ENCODE results near the gene TEKT2.

Gene TEKT2

DNA sequence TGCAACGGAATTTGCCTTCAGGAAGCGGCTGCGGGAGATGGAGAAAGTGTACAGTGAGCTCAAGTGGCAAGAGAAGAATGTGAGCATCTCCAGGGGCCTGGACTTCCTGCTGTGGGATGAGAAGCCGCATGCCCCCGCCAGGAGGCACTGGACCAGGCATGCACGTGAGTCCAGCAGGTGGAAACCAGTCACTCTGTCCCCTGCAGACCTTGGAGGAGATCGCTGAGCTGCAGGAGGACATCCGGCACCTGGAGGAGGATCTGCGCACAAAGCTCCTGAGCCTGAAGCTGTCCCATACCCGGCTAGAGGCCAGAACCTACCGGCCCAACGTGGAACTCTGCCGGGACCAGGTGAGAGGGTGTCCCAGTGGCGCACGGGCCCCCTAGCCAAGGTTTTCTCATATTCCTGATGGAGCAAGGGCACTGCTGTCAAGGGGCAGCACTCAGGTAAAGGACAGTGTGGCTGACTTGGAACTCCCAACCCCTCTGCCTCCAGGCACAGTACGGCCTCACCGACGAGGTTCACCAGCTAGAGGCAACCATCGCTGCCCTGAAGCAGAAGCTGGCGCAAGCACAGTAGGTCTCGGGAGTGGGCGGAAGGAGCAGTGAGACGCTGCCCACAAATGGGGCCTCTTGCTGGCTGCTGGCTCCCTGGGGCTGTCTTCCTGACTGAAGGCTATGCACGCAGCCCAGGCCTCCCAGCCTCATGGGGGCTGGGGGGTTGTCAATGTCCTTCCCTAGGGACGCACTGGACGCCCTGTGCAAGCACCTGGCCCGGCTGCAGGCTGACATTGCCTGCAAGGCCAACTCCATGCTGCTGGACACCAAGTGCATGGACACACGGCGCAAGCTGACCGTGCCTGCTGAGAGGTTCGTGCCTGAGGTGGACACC, 3.6 kb downstream of the TEKT2 start:
- no peak for FAIRE-seq

GRCh38 chr1:36088265-36088576, 4.3 kb downstream of the TEKT2 start:
- FAIRE-seq: no peak

GRCh38 chr1:36088577-36089392, 4.9 kb downstream of the TEKT2 start, which contains the start of gene ADPRS:
ADPRS (plus strand) TSS chr1:36088892; CDS start chr1:36088905, 13 bp downstream.
- no peak for FAIRE-seq

GRCh38 chr1:36089393-36090121, 5.7 kb downstream of the TEKT2 start:
- FAIRE-seq: no peak

- FAIRE-seq: no peak
Observed at GRCh38 chr1:36091141-36091540, 7.2 kb downstream of the TEKT2 start.

DNA sequence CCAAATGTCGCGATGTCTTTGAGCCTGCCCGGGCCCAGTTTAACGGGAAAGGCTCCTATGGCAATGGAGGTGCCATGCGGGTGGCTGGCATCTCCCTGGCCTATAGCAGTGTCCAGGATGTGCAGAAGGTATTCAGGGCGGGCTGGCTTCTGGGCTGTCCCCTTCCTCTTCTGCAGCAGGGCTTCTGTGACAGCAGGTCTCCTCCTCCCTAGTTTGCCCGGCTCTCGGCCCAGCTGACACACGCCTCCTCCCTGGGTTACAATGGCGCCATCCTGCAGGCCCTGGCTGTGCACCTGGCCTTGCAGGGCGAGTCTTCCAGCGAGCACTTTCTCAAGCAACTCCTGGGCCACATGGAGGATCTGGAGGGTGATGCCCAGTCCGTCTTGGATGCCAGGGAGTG, 7.8 kb downstream of the TEKT2 start:
- no peak for FAIRE-seq

DNA sequence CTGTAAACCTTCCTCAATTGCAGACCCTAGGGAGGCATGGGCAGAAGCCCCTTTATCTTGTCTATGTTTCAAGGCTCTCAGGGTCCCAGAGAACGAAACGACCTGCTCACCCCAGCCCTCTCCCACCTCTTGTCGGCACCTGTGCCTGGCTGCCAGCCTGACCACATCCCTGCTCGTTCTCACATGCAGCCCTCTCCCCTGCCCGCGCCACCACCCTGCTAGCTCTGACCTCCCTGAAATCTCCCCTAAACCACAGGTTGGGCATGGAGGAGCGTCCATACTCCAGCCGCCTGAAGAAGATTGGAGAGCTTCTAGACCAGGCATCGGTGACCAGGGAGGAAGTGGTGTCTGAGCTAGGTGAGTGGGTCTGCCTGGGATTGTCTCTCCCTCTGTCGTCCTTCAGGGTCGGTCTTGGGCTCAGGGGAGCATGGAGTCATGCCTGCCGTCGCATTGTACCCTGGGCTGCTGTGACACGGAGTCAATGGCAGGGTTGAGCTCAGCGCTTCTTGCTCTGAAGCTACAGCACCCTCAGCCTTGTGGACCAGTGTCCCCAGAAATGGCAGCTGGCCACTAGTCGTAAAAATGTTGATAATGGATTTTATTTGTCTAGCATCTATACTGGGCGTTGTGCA, 8.4 kb downstream of the TEKT2 start:
- no peak for FAIRE-seq

GRCh38 chr1:36092798-36093185, 8.9 kb downstream of the TEKT2 start:
- no peak for FAIRE-seq

GRCh38 chr1:36093226-36093625, 9.3 kb downstream of the TEKT2 start:
- FAIRE-seq: no peak

- FAIRE-seq: no peak
Observed at GRCh38 chr1:36093929-36094328, 10.0 kb downstream of the TEKT2 start.

- no peak for FAIRE-seq
Observed at GRCh38 chr1:36094621-36095061, 10.7 kb downstream of the TEKT2 start.

DNA sequence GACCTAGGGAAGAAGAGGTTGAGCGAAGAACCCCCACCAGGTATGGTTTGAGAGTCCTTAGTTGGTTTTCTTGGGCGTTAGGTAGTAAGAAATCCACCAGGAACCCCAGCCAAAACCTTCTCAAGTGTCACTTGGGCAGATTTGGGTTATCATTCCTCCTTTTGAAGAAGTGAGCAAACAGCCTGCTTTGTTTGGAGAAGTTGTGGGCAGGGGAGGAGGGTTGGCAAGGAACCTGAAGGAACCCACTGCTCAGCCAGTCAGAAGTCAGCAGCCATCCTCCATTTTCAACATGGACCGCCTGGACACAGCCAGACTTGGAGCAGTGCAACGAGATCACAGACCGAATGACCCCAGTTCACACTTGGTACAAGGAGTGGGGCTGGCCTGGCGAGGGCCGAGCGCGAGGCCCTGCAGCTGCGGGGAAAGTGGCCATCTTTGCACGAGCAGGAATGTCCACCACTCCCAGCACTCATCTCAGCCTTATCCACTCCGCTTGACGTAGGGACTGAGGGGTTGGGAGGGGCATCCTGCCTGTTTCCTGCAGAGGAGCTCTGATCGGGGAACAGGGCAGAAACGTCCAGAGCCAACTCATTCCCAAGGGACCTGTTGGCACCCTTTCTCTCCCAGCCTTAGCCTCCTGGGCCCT, 12.0 kb downstream of the TEKT2 start:
- no peak for FAIRE-seq

DNA sequence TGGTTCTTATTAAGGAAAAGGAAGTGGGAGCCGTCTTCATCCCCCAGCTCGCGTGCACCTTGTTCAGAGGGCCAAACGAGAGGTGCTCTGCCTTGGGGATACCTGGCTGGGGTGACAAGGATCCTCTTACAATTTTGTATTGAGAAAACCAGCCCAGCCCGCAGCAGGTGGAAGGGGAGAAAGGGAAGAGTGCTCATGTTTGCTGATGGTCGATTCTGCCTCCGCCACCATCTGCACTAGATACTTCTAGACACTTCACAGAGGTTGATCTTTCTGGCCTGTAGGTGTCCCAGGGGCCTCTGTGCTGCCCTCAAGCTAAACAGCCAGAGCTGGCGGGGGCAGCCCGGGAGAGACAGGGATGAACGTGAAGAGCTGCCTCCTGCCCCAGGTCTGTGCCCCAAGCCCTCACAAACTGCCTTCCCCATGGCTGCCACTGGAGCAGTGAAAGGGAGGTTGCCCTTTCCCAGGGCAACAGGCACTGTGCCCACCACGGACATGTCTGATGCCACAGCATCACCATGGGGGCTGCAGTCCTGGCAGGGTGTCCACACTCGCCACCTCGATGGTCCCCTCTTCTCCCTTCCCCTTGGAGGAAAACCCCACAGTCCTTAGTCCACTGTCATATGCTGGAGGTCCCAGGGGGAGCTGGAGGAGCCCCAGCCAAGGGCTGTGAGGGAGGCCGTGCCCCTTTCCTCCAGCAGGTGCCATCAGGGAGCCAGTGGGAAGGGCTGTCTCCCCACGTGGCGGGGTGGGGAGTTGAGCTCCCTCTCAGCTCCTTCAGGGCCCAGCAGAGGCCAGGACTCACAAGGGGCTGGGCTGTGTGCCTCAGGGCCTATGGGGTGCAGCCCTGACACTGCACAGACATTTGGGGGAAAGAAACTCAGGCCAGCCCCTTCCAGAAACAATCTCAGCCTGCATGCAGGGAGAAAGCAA, 12.9 kb downstream of the TEKT2 start:
- no peak for FAIRE-seq

- no peak for FAIRE-seq
Observed at GRCh38 chr1:36097693-36098585, 14.0 kb downstream of the TEKT2 start.

DNA sequence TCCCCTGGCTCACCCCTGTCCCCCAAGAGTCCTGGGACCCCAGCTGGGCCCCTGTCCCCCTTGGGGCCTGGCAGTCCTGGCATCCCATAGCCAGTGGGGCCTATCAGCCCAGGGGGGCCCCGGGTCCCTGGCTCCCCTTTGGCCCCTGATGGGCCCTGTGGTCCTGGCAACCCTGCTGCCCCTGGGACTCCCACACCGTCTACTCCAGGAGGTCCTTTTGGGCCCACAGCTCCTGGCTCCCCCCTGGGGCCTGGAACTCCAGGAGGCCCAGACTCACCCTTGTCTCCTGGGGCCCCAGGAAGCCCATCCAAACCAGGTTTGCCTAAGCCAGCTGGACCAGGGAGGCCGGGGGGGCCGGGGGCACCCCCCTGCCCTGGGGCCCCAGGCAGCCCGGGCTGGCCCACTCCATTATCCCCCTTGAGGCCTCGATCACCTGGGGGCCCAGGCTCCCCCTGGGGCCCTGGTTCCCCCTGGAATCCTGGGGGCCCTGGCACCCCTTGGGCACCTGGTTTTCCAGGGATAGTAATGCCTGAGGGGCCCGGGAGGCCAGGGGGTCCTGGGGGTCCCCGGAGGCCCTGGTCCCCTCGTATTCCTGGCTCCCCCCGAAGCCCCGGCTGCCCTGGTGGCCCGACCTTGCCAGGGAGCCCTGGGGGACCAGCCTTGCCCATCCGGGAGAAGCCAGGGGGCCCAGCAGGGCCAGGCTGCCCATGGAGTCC, 14.9 kb downstream of the TEKT2 start:
- no peak for FAIRE-seq

GRCh38 chr1:36099681-36100341, 15.9 kb downstream of the TEKT2 start:
- no peak for FAIRE-seq

- FAIRE-seq: no peak
Observed at GRCh38 chr1:36100376-36100775, 16.5 kb downstream of the TEKT2 start.

DNA sequence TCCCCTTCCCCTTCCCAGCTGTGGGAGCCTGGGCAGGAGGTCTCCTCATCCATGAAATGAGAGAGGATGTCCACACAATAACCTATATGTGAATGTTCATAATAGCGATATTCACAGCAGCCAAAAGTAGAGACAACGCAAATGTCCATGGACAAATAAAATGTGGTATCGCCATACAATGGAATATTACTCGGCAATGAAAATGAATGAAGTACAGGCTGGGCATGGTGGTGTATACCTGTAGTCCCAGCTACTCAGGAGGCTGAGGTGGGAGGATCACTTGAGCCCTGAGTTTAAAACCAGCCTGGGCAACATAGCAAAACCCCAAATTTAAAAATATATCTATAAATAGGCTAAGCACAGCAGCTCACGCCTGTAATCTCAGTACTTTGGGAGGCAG, 17.7 kb downstream of the TEKT2 start:
- FAIRE-seq: no peak

DNA sequence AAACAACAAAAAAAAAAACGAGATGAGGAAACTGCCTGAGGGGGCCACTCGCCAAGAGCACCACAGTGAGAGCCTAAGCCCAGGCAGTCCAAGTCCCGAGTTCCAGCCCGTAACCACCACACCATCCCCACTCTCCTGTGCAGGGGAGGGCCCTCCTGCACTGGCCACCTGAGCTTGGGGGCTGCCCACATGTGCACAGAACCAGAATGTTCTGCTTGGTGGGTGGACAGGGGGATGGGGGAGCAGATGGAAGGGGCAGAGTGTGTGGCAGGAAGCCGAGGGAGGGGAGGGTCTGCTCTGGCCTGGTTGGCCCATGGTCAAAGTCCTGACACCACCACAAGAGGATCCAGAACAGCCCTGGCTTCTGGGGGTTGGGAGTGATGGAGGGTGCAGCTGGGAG, 22.4 kb downstream of the TEKT2 start:
- no peak for FAIRE-seq

All from islet of Langerhans (tissue), 1 donor.